ENCODE data around the gene IPCEF1.
"Not testable (repeated sequence)": the region's sequence is repeated elsewhere in the genome, so short reads cannot be mapped to it uniquely, and the experiment has no call there.

The IPCEF1 gene

GRCh38 chr6:154202339-154202738 is 154.3 kb downstream of the IPCEF1 start:
- H3K4me3 ChIP-seq (ENCODE audit: low read depth, low read length) = no peak overlapping the region
- TF ChIP-seq CTCF (IDR thresholded peaks at IDR 0.05; ENCODE audit: low read depth, low read length) = no peak

DNA sequence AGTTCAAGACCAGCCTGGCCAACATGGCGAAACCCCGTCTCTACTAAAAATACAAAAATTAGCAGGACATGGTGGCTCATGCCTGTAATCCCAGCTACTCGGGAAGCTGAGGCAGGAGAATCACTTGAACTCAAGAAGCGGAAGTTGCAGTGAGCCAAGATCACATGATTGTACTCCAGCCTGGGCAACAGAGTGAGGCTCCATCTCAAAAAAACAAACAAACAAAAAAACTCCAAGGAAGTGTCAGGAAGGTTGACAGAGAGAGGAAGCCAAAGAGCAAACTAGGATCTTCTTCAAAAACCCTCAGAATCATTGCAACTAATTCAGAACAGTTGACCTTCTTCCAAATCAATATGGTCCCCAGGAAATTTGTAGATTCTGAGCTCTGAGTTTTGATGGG is 154.9 kb downstream of the IPCEF1 start:
- H3K4me3 ChIP-seq (ENCODE audit: low read depth, low read length) = not testable (repeated sequence)

GRCh38 chr6:154197196-154197860 is 159.3 kb downstream of the IPCEF1 start:
- TF ChIP-seq CTCF (IDR thresholded peaks at IDR 0.05; ENCODE audit: low read depth, low read length) = no peak
- no peak overlapping the region for H3K4me3 ChIP-seq (ENCODE audit: low read depth, low read length)

DNA sequence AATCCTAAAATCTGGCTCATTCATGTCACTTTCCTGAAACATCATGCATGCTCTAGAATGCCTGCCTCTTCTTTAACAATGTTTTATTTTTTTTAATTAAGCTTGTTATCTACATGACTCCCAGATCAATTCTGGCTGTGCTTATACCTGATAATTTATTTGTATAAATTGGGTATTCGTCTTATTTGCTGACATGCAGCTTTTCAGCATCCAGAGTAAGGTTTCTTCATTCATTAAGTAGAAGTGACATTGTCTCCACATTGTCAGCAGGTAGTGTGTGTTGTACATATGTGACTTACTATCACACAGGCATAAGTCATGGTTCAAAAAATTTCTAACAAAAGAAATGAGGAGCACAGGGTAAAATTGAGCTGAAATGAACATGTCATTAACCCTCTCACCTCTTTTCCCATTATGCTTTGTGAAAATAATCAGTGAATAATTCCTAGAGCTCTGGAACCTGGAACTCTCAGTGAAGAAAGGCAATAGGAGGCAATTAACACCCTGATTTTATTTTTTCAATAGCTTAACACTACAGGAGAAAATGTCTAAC is 160.2 kb downstream of the IPCEF1 start:
- H3K4me3 ChIP-seq (ENCODE audit: low read depth, low read length) = no peak overlapping the region
- TF ChIP-seq CTCF (IDR thresholded peaks at IDR 0.05; ENCODE audit: low read depth, low read length) = no peak

DNA sequence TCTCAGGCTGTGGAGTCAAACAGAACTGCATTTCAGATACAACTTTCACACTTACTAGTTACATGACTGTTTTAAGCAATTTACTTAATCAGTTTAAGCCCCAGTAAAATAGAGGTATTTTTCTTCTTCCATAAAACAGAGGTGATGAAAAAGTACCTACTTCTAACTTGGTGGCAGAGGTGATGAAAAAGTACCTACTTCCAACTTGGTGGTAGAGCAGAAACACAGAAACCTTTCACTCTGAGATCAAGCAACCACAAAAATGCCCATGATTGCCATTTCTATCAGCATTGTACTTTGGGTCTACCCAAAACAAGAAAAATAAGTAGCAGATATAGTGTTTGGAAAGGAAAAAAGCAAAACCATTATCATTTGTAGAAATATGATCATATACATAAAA is 168.9 kb downstream of the IPCEF1 start:
- no peak overlapping the region for H3K4me3 ChIP-seq (ENCODE audit: low read depth, low read length)
- no peak for TF ChIP-seq CTCF (IDR thresholded peaks at IDR 0.05; ENCODE audit: low read depth, low read length)

DNA sequence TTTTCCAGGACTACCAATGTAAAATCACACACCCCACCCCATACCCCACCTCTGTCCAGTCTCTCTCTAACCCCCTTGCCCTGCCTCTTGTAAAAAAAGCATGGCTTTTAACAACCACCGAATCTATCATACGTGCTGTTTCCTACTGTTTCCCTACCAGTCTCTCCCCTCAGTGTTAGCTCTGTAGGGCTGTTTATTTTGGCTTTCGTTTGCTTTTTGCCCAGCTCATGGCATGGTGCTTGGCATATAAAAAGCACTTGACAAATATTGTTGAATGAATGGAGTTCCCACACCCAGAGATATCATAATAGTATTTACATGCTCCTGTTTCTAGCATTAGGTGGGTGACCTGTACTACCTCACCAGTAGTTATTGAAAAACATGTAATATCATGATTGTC is 169.4 kb downstream of the IPCEF1 start:
- no peak overlapping the region for H3K4me3 ChIP-seq (ENCODE audit: low read depth, low read length)
- no peak for TF ChIP-seq CTCF (IDR thresholded peaks at IDR 0.05; ENCODE audit: low read depth, low read length)

- TF ChIP-seq CTCF (IDR thresholded peaks at IDR 0.05; ENCODE audit: low read depth, low read length) = no peak
- H3K4me3 ChIP-seq (ENCODE audit: low read depth, low read length) = no peak overlapping the region
Measured at GRCh38 chr6:154179434-154179833, 177.2 kb downstream of the IPCEF1 start.

- not testable (repeated sequence) for H3K4me3 ChIP-seq (ENCODE audit: low read depth, low read length)
Measured at GRCh38 chr6:154172393-154172792, 184.2 kb downstream of the IPCEF1 start.

Measured in WI38 (cell line).